B cell (primary cell): ENCODE measurements around the gene PTPRN. TPM values are rescaled to one million over a fixed set of nuclear protein-coding genes. Genes with fewer than 3 reads are reported as not detected.

Experiments used
- ATAC-seq: fragments of 200-7000 bp; cut with Tn5 transposase; one replicate; pipeline ENCODE4 v1.10.0; 2021; ENCODE audit warnings: low read depth, mild to moderate bottlenecking, moderate number of reproducible peaks, moderate library complexity
- CTCF ChIA-PET: fragments of 350-600 bp; sonication (Branson Sonifier 250); formaldehyde crosslinking; loops from one replicate; lab custom pipeline; 2021; ENCODE audit warnings: antibody characterized with exemption, inconsistent platforms; lab: Charles Lee
- POLR2A ChIA-PET: fragments of 350-600 bp; sonication (Branson Sonifier 250); formaldehyde crosslinking; loops from one replicate; lab custom pipeline; 2021; ENCODE audit warnings: antibody characterized with exemption; lab: Charles Lee
- DNase-seq: peaks from one replicate; pipeline ENCODE4 v3.0.0; 2013
- H2AFZ ChIP-seq: 2 replicates; pipeline ENCODE4 v1.6.1; 2012; ENCODE audit warnings: mild to moderate bottlenecking, low read depth, low read length; ENCODE audit not compliant: insufficient read depth, poor library complexity, severe bottlenecking
- H3K27ac ChIP-seq, 2 donors: 1 replicate in 1 of 2; 2 replicates in 1 of 2; pipeline ENCODE4 v1.5.1; 2012 to 2013; ENCODE audit warnings: low read length in 2 of 2, mild to moderate bottlenecking in 2 of 2, moderate library complexity in 1 of 2
- H3K27me3 ChIP-seq, 4 experiments: fragments of 200-600 bp in 1 of 4; sonication (generic) in 1 of 4; replicated peaks in 1 of 4; 1 replicate in 2 of 4; 2 replicates in 2 of 4; pipeline versions ENCODE4 v1.6.1 to v1.7.0; 2013 to 2016; ENCODE audit warnings: low read length in 3 of 4, mild to moderate bottlenecking in 2 of 4, mixed read lengths in 1 of 4, moderate library complexity in 1 of 4; ENCODE audit not compliant: insufficient read depth in 4 of 4, control insufficient read depth in 3 of 4; ENCODE audit errors: control extremely low read depth in 1 of 4
- H3K36me3 ChIP-seq, 2 experiments: replicated peaks in 1 of 2; 1 replicate in 1 of 2; 2 replicates in 1 of 2; pipeline versions ENCODE4 v1.6.1 to v1.7.1; 2013; ENCODE audit warnings: low read length in 1 of 2; ENCODE audit not compliant: insufficient read depth in 2 of 2, control insufficient read depth in 1 of 2; ENCODE audit errors: control extremely low read depth in 1 of 2, extremely low read depth in 1 of 2
- H3K4me1 ChIP-seq, 2 donors: fragments of 200-600 bp in 1 of 2; sonication (generic) in 1 of 2; 1 replicate in 1 of 2; 2 replicates in 1 of 2; pipeline versions ENCODE4 v1.5.1 to v1.6.1; 2013 to 2017; ENCODE audit warnings: low read length in 2 of 2; ENCODE audit not compliant: control insufficient read depth in 2 of 2, insufficient read depth in 2 of 2
- H3K4me2 ChIP-seq: replicated peaks from 2 replicates; pipeline ENCODE3; 2012; ENCODE audit warnings: mild to moderate bottlenecking, low read depth, low read length; ENCODE audit not compliant: poor library complexity, severe bottlenecking
- H3K4me3 ChIP-seq, 5 experiments: fragments of 200-600 bp in 1 of 5; sonication (generic) in 1 of 5; 1 replicate in 3 of 5; 2 replicates in 2 of 5; pipeline versions ENCODE4 v1.5.1 to v1.7.0; 2011 to 2016; ENCODE audit warnings: low read length in 4 of 5, mild to moderate bottlenecking in 4 of 5, low read depth in 2 of 5, control low read depth in 1 of 5, moderate library complexity in 1 of 5; ENCODE audit not compliant: insufficient read depth in 1 of 5; ENCODE audit errors: control extremely low read depth in 1 of 5, extremely low read depth in 1 of 5
- H3K79me2 ChIP-seq: fragments of 200-600 bp; sonication (generic); one replicate; pipeline ENCODE4 v1.6.0; 2016; ENCODE audit warnings: low read length; ENCODE audit not compliant: control insufficient read depth, insufficient read depth
- H3K9ac ChIP-seq: fragments of 200-600 bp; sonication (generic); 2 replicates; pipeline ENCODE4 v1.6.1; 2017; ENCODE audit warnings: mild to moderate bottlenecking, low read length, moderate library complexity
- H3K9me3 ChIP-seq, 3 donors: one replicate each; pipeline versions ENCODE4 v1.6.1 to v1.7.1; 2013; ENCODE audit warnings: low read length in 2 of 3; ENCODE audit not compliant: control insufficient read depth in 2 of 3, insufficient read depth in 1 of 3; ENCODE audit errors: control extremely low read depth in 1 of 3
- H4K20me1 ChIP-seq: 2 replicates; pipeline ENCODE4 v1.6.0; 2012; ENCODE audit warnings: mild to moderate bottlenecking, low read length; ENCODE audit not compliant: insufficient read depth, control insufficient read depth, poor library complexity, severe bottlenecking
- H3K27ac Mint-ChIP-seq: one replicate; pipeline ENCODE4 v1.8.0; 2021; ENCODE audit warnings: mixed read lengths
- H3K27me3 Mint-ChIP-seq: one replicate; pipeline ENCODE4 v1.8.0; 2021; ENCODE audit warnings: mixed read lengths
- H3K4me1 Mint-ChIP-seq: one replicate; pipeline ENCODE4 v1.8.0; 2021; ENCODE audit warnings: mixed read lengths
- H3K4me3 Mint-ChIP-seq: one replicate; pipeline ENCODE4 v1.8.0; 2021; ENCODE audit warnings: mixed read lengths
- H3K9me3 Mint-ChIP-seq: one replicate; pipeline ENCODE4 v1.8.0; 2022; ENCODE audit warnings: mixed read lengths; ENCODE audit not compliant: insufficient read depth
- CTCF ChIP-seq: fragments of 200-600 bp; IDR thresholded peaks from one replicate; pipeline ENCODE4 v1.8.0; 2022; ENCODE audit warnings: antibody characterized with exemption, mild to moderate bottlenecking
- EZH2 ChIP-seq: IDR thresholded peaks from 2 replicates; pipeline ENCODE4 v1.6.1; 2012; ENCODE audit warnings: borderline replicate concordance, low read depth, mild to moderate bottlenecking, moderate library complexity, low read length; ENCODE audit not compliant: insufficient read depth, poor library complexity, severe bottlenecking
- WGBS: methylation state at CpG from one replicate; pipeline ENCODE4 v1.1.5; 2013; ENCODE audit warnings: missing lambda C conversion rate; ENCODE audit not compliant: insufficient coverage; 5-methylcytosine and 5-hydroxymethylcytosine counted together
- intact Hi-C: fragments of 100-400 bp; cut with micrococcal nuclease; formaldehyde crosslinking; loops from one replicate; pipeline ENCODE4 v1.10.0; 2022
- polyA plus RNA-seq: library from polyadenylated mRNA; depleted of rRNA; stranded (reverse); fragments of >200 nt; gene quantifications from 2 replicates; pipeline ENCODE4 v1.2.3, GENCODE V29; 2012
- total RNA-seq, 2 donors: library from RNA; stranded (reverse); fragments of 120-200 nt in 1 of 2; gene quantifications; 1 replicate in 1 of 2; 2 replicates in 1 of 2; pipeline versions ENCODE4 v1.2.3 to v1.2.4, GENCODE V29; 2013 to 2022

Gene PTPRN
- total and polyA plus RNA-seq, 2 donors (not counting 1 experiment from before 2014, with no cell fraction given), result 0.04 TPM; not detected in 1

- no peak for TF ChIP-seq EZH2
- TF ChIP-seq CTCF, result no peak
- H3K4me3 Mint-ChIP-seq, result no peak overlapping the region
- Histone ChIP-seq H4K20me1 (no peaks in the 10 kb centered on the region), H3K4me3 (no peak overlapping the region), H3K4me2 (no peak overlapping the region), H2AFZ (no peak overlapping the region), H3K36me3 (no peaks in the 10 kb centered on the region), H3K9ac (no peak overlapping the region), H3K27ac (no peak overlapping the region), H3K9me3 (peaks cover 0 to 18% (median 0%) of the 10 kb centered on the region in 3 donors), H3K27me3 (peaks cover 0 to 37% (median 29%) of the 10 kb centered on the region in 4 experiments), H3K4me1 (peaks cover 0 to 6% of the 10 kb centered on the region in 2 donors), H3K79me2 (no peaks in the 10 kb centered on the region)
- H3K27ac Mint-ChIP-seq, result no peak overlapping the region
- WGBS, result 8% methylated on average over 29 of the region's 45 CpGs
- DNase-seq (peak; percentile 68), ATAC-seq (peak; percentile 68)
- peaks cover 2% of the 10 kb centered on the region for H3K9me3 Mint-ChIP-seq
- H3K4me1 Mint-ChIP-seq, result peaks cover 2% of the 10 kb centered on the region
- ChIA-PET CTCF (interaction anchor here (1.3 kb wide), 1 partner anchor 13 kb away, joined by 4 read pairs; no protein-coding TSS in a partner anchor), POLR2A (no interaction called here)
- intact Hi-C loops, result no loop called here
- H3K27me3 Mint-ChIP-seq, result peaks cover 62% of the 10 kb centered on the region
These were observed 779 bp downstream of the PTPRN start for GRCh38 chr2:219308142-219309101.

DNA sequence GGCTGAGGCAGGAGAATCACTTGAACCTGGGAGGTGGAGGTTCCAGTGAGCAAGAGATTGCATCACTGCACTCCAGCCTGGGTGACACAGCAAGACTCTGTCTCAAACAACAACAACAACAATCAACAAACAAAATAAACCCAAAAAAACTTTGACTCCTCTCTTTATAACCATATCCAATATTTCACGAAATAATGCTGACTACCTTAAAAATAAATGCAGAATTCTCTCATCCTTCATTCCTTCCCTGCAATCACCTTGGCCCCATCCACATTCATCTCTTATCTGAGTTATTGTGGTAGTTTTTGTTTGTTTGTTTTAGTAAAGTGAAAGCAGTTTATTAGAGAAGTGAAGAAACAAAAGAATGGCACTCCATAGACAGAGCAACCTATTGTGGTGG is 3.2 kb downstream of the PTPRN start:
- intact Hi-C loops, result no loop called here
- Mint-ChIP-seq H3K27me3 (peaks cover 70% of the 10 kb centered on the region), H3K4me1 (peaks cover 2% of the 10 kb centered on the region)

More for the DNA sequence above, 3.2 kb downstream of the PTPRN start:
- CTCF ChIA-PET, result no interaction called here
- TF ChIP-seq CTCF (no peak), EZH2 (no peak)
- Histone ChIP-seq H3K4me3 (no peak overlapping the region), H3K27me3 (peaks cover 0 to 43% (median 30%) of the 10 kb centered on the region in 4 experiments), H4K20me1 (no peaks in the 10 kb centered on the region), H3K4me1 (peaks cover 0 to 6% of the 10 kb centered on the region in 2 donors), H3K9me3 (peaks cover 0 to 17% (median 0%) of the 10 kb centered on the region in 3 donors), H3K27ac (no peak overlapping the region), H3K36me3 (no peaks in the 10 kb centered on the region), H3K9ac (no peak overlapping the region), H3K4me2 (no peak overlapping the region), H3K79me2 (no peaks in the 10 kb centered on the region), H2AFZ (no peak overlapping the region)
- ATAC-seq, result no peak
- H3K4me3 Mint-ChIP-seq, result no peak overlapping the region
- POLR2A ChIA-PET, result no interaction called here
- no CpG with 5 or more reads among the region's 1 CpG for WGBS
- H3K27ac Mint-ChIP-seq, result no peak overlapping the region
- DNase-seq, result no peak
- peaks cover 2% of the 10 kb centered on the region for H3K9me3 Mint-ChIP-seq
